ENCODE data around the gene DNAAF5.

Gene DNAAF5

GRCh38 chr7:696812-697551 lies 29.5 kb upstream of the DNAAF5 start:
- no peak for TF ChIP-seq CTCF (conservative IDR thresholded peaks at IDR 0.05; ENCODE audit: low read length)
- DNase-seq (ENCODE audit: low read depth) = no peak
- H3K4me3 ChIP-seq (ENCODE audit: low read length) = no peak overlapping the region

- DNase-seq (ENCODE audit: low read depth) = no peak
- no peak for TF ChIP-seq CTCF (conservative IDR thresholded peaks at IDR 0.05; ENCODE audit: low read length)
- no peak overlapping the region for H3K4me3 ChIP-seq (ENCODE audit: low read length)
Measured at GRCh38 chr7:698515-699475, 27.7 kb upstream of the DNAAF5 start.

GRCh38 chr7:699476-700170 lies 26.9 kb upstream of the DNAAF5 start:
- DNase-seq (ENCODE audit: low read depth) = no peak
- H3K4me3 ChIP-seq (ENCODE audit: low read length) = no peak overlapping the region
- TF ChIP-seq CTCF (conservative IDR thresholded peaks at IDR 0.05; ENCODE audit: low read length) = no peak

GRCh38 chr7:701086-701671 lies 25.3 kb upstream of the DNAAF5 start:
- TF ChIP-seq CTCF (conservative IDR thresholded peaks at IDR 0.05; ENCODE audit: low read length) = no peak
- no peak overlapping the region for H3K4me3 ChIP-seq (ENCODE audit: low read length)
- DNase-seq (ENCODE audit: low read depth) = no peak

- no peak for DNase-seq (ENCODE audit: low read depth)
- no peak overlapping the region for H3K4me3 ChIP-seq (ENCODE audit: low read length)
- no peak for TF ChIP-seq CTCF (conservative IDR thresholded peaks at IDR 0.05; ENCODE audit: low read length)
Measured at GRCh38 chr7:703049-703448, 23.4 kb upstream of the DNAAF5 start.

- DNase-seq (ENCODE audit: low read depth) = no peak
- no peak overlapping the region for H3K4me3 ChIP-seq (ENCODE audit: low read length)
- TF ChIP-seq CTCF (conservative IDR thresholded peaks at IDR 0.05; ENCODE audit: low read length) = no peak
Measured at GRCh38 chr7:706721-707120, 19.8 kb upstream of the DNAAF5 start.

Data from AG10803 (cell line).